OCI-LY3 (cell line): ENCODE data around the gene KRT16.

Experiments used
- CTCF ChIP-seq: fragments of 200-600, 300-600 bp; sonication (generic); IDR thresholded peaks from 2 replicates; pipeline ENCODE4 v1.5.1; 2014; ENCODE audit warnings: antibody characterized with exemption, low read length, low read depth
- EZH2phosphoT487 ChIP-seq: fragments of 200-600 bp; shearing (Covaris generic); IDR thresholded peaks from 2 replicates; pipeline ENCODE4 v1.6.1; 2018; ENCODE audit warnings: antibody characterized with exemption, mixed run types, low read depth

- TF ChIP-seq CTCF (no peak), EZH2phosphoT487 (no peak)
Measured at GRCh38 chr17:41575336-41575735, 37.2 kb downstream of the KRT16 start.
